RWPE2 (cell line): ENCODE measurements around the gene DHX34.
"Not testable (repeated sequence)": the region's sequence is repeated elsewhere in the genome, so short reads cannot be mapped to it uniquely, and the experiment has no call there.

Experiments
- ATAC-seq: fragments of 200-7000 bp; cut with Tn5 transposase; 3 replicates; pipeline ENCODE4 v1.9.1; 2021; ENCODE audit warnings: low read depth
- DNase-seq: peaks from one replicate; pipeline ENCODE4 v3.0.0-alpha.2; 2020; ENCODE audit warnings: low spot score
- H3K27ac ChIP-seq: fragments of 450-650 bp; 2 replicates; pipeline ENCODE4 v1.5.1; 2017; ENCODE audit warnings: mild to moderate bottlenecking; ENCODE audit not compliant: poor library complexity, severe bottlenecking
- H3K27me3 ChIP-seq: fragments of 250-450 bp; sonication (Bioruptor Pico); 2 replicates; pipeline ENCODE4 v1.5.1; 2021; ENCODE audit warnings: mild to moderate bottlenecking, moderate library complexity; ENCODE audit not compliant: insufficient read depth, poor library complexity, severe bottlenecking
- H3K36me3 ChIP-seq: fragments of 250-450 bp; sonication (Bioruptor Pico); 2 replicates; pipeline ENCODE4 v1.5.1; 2020; ENCODE audit warnings: low read depth, mild to moderate bottlenecking, moderate library complexity
- H3K4me1 ChIP-seq: fragments of 250-450 bp; sonication (Bioruptor Pico); 2 replicates; pipeline ENCODE4 v1.5.1; 2021; ENCODE audit warnings: mild to moderate bottlenecking, moderate library complexity; ENCODE audit not compliant: insufficient read depth, poor library complexity, severe bottlenecking
- H3K4me3 ChIP-seq: fragments of 250-450 bp; sonication (Bioruptor Pico); 2 replicates; pipeline ENCODE4 v1.5.1; 2021; ENCODE audit warnings: mild to moderate bottlenecking, moderate library complexity; ENCODE audit not compliant: severe bottlenecking
- H3K9me3 ChIP-seq: fragments of 250-450 bp; sonication (Bioruptor Pico); 2 replicates; pipeline ENCODE4 v1.5.1; 2021; ENCODE audit warnings: mild to moderate bottlenecking, moderate library complexity; ENCODE audit not compliant: severe bottlenecking
- CTCF ChIP-seq: fragments of 450-650 bp; IDR thresholded peaks from one replicate; pipeline ENCODE4 v1.5.1; 2017; ENCODE audit warnings: mild to moderate bottlenecking, moderate library complexity; ENCODE audit not compliant: poor library complexity, severe bottlenecking

DHX34 gene

DNA sequence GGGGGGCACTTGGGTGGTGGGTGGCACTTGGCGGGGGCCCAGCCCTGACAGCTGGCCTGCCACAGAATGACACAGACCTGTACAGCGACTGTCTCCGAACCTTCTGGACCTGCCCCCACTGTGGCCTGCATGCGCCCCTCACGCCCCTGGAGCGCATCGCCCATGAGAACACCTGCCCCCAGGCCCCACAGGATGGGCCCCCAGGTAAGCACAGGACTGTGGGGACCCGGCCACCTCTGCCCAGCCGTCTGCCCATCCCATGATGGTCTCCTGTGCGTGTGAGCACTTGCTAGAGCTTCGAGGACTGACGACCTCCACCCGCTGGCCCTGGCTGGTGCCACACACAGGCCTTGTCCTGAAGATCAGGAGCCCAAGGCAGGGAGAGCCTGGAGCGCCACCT lies 32.0 kb downstream of the DHX34 start:
- ATAC-seq (no peak), DNase-seq (no peak)
- no peaks in the 10 kb centered on the region for H3K9me3 ChIP-seq
- no peak for TF ChIP-seq CTCF
- no peak overlapping the region for H3K27ac ChIP-seq
- H3K36me3 ChIP-seq = peaks cover 24% of the 10 kb centered on the region
- no peaks in the 10 kb centered on the region for H3K4me1 ChIP-seq
- no peaks in the 10 kb centered on the region for H3K27me3 ChIP-seq
- no peak overlapping the region for H3K4me3 ChIP-seq

DNA sequence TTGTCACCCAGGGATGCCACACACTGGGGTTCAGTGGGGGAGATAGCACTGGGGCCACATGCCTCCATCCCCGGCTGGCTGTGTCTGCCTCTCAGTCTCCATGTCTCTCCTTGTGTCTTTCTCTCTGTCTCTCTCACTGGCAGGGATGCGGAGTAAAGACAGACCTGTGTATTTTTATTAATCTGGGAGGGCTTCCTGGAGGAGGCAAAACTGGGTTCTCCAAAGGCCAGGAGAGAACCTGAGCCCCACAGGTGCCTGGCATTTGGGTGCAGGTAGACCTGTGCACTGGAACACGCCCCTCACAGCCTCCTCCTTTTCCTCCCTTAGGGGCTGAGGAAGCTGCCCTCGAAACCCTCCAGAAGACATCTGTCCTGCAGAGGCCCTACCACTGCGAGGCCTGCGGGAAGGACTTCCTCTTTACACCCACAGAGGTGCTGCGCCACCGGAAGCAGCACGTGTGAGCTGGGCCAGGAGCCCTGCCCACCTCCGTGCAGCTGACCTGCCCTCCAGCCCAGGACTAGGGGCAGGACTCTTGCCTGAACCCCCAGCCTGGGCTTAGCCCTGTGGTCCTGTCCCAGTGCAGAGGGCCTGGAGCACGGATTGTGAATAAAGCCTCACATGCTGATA lies 32.7 kb downstream of the DHX34 start:
- TF ChIP-seq CTCF = no peak
- H3K27me3 ChIP-seq = no peaks in the 10 kb centered on the region
- no peaks in the 10 kb centered on the region for H3K9me3 ChIP-seq
- no peaks in the 10 kb centered on the region for H3K4me1 ChIP-seq
- no peak overlapping the region for H3K27ac ChIP-seq
- DNase-seq (no peak), ATAC-seq (no peak)
- peaks cover 17% of the 10 kb centered on the region for H3K36me3 ChIP-seq
- H3K4me3 ChIP-seq = no peak overlapping the region

DNA sequence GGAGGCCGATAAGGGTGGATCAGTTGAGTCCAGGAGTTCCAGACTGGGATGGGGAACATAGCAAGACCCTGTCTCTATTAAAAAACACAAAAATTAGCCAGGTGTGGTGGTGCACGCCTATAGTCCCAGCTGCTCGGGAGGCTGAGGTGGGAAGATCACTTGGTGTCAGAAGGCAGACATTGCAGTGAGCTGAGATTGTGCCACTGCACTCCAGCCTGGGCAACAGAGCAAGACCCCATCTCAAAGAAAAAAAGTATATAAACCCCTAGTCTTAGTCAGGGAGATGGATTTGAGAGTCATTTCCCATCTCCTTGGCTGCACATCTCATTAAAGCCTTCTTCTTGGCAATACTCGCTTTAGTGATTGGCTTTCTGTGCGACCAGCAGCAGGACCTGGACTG lies 34.8 kb downstream of the DHX34 start:
- H3K4me1 ChIP-seq, ATAC-seq, H3K27me3 ChIP-seq, H3K9me3 ChIP-seq, H3K27ac ChIP-seq, DNase-seq, H3K4me3 ChIP-seq: not testable (repeated sequence)
- peaks cover 15% of the 10 kb centered on the region for H3K36me3 ChIP-seq

- H3K9me3 ChIP-seq, DNase-seq, H3K4me1 ChIP-seq, H3K27ac ChIP-seq, H3K4me3 ChIP-seq, H3K27me3 ChIP-seq, ATAC-seq: not testable (repeated sequence)
- H3K36me3 ChIP-seq = peaks cover 15% of the 10 kb centered on the region
These were observed 35.4 kb downstream of the DHX34 start for GRCh38 chr19:47384533-47384932.

- H3K4me3 ChIP-seq, H3K36me3 ChIP-seq, H3K27ac ChIP-seq, H3K9me3 ChIP-seq, H3K27me3 ChIP-seq, DNase-seq, H3K4me1 ChIP-seq, ATAC-seq: not testable (repeated sequence)
These were observed 37.5 kb downstream of the DHX34 start for GRCh38 chr19:47386582-47386981.

GRCh38 chr19:47387623-47388022 lies 38.5 kb downstream of the DHX34 start:
- DNase-seq, H3K4me3 ChIP-seq, ATAC-seq, H3K4me1 ChIP-seq, H3K36me3 ChIP-seq, H3K9me3 ChIP-seq, H3K27ac ChIP-seq, H3K27me3 ChIP-seq: not testable (repeated sequence)

DNA sequence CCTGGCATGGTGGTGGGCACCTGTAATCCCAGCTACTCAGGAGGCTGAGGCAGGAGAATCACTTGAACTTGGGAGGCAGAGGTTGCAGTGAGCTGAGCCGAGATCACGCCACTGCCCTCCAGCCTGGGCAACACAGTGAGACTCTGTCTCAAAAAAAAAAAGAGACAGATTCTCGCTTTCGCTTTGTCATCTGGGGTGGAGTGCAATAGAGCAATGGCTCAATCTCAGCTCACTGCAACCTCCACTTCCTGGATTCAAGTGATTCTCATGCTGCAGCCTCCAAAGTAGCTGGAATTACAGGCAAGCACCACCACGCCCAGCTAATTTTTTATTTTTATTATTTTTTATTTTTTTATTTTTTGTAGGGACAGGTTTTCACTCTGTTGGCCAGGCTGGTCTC lies 39.6 kb downstream of the DHX34 start:
- not testable (repeated sequence) for H3K4me3 ChIP-seq, H3K36me3 ChIP-seq, DNase-seq, ATAC-seq, H3K27me3 ChIP-seq, H3K4me1 ChIP-seq, H3K27ac ChIP-seq, H3K9me3 ChIP-seq
